A375 (cell line): ENCODE measurements around the gene SC5D. TPM values are rescaled to one million over a fixed set of nuclear protein-coding genes. Genes with fewer than 3 reads are reported as not detected.

Experiments
- total RNA-seq: library from RNA; depleted of rRNA; stranded (reverse); fragments of >200 nt; shearing (Covaris generic); gene quantifications from 2 replicates; pipeline ENCODE4 v1.2.3, GENCODE V29; 2014; rRNA removed

Gene SC5D, protein sequence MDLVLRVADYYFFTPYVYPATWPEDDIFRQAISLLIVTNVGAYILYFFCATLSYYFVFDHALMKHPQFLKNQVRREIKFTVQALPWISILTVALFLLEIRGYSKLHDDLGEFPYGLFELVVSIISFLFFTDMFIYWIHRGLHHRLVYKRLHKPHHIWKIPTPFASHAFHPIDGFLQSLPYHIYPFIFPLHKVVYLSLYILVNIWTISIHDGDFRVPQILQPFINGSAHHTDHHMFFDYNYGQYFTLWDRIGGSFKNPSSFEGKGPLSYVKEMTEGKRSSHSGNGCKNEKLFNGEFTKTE
- 13.0 and 14.3 TPM in 2 replicates for total RNA-seq

DNA sequence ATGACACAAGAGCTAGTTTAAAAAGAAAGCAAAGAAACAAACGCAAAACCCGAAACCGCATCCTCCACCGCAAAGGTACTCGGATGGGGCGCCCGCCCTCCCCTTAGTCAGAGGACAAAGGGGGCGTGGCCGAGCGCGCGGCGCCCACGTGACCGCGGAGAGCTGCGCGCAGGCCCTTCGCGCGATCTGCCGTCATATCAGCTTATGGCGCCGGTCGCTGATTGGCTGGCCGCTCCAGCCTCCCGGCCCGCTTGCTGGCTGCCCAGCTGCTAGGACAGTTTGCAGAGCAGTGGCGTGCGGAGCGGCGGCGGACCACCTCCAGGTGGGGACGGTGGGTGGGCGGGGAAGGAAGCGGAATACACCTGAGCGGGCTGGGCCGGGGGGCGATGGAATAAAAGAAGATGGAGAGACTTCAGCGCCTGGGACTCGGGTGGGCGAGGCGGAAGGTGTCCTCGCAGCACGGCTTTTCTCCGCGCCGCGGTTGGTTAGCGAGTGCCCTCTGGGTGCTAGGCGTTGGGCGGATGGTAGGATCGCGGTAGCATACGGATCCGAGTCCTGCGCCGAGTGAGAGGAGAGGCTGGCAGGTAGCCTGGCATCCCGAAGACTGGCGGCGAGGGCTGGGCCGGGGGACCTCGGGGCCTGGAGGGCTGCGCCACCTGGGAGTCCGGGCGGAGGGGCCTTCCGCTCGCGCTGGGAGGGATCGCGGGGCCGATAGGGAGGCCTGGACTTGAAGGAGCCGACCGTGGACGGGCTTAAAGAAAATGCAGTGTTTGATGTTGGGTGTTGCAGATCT is at the start of gene SC5D:
SC5D (plus strand) TSS at position 277 of the 793 bp plus-strand sequence. CDS start 10,605 bp downstream, outside the sequence.

Other genes with a start within 250 kb of the SC5D start
- gene TECTA, start 191.5 kb upstream of the SC5D start, total RNA-seq, result 0.32 and 0.49 TPM in 2 replicates
- 0.69 and 1.2 TPM in 2 replicates for gene SORL1, start 159.5 kb downstream of the SC5D start, total RNA-seq